Measurements from ENCODE around the gene MNAT1. TPM values are rescaled to one million over a fixed set of nuclear protein-coding genes. Genes with fewer than 3 reads are reported as not detected.

MNAT1 gene
- total RNA-seq, 1 donor = 59.9 TPM

- H3K4me3 ChIP-seq (ENCODE audit: low read depth, low read length) = no peak overlapping the region
- no peak for DNase-seq (ENCODE audit: low read depth)
- no peak for TF ChIP-seq CTCF (IDR thresholded peaks at IDR 0.05; ENCODE audit: insufficient read depth, low read length)
Measured at GRCh38 chr14:60893911-60894310, 159.3 kb downstream of the MNAT1 start.

GRCh38 chr14:60904381-60904780 is 169.8 kb downstream of the MNAT1 start:
- no peak for TF ChIP-seq CTCF (IDR thresholded peaks at IDR 0.05; ENCODE audit: insufficient read depth, low read length)
- DNase-seq (ENCODE audit: low read depth) = no peak
- H3K4me3 ChIP-seq (ENCODE audit: low read depth, low read length) = no peak overlapping the region

- peak; percentile 4 for DNase-seq (ENCODE audit: low read depth)
- TF ChIP-seq CTCF (IDR thresholded peaks at IDR 0.05; ENCODE audit: insufficient read depth, low read length) = no peak
- no peak overlapping the region for H3K4me3 ChIP-seq (ENCODE audit: low read depth, low read length)
Measured at GRCh38 chr14:60905923-60906322, 171.4 kb downstream of the MNAT1 start.

GRCh38 chr14:60915781-60916180 is 181.2 kb downstream of the MNAT1 start:
- no peak for DNase-seq (ENCODE audit: low read depth)
- TF ChIP-seq CTCF (IDR thresholded peaks at IDR 0.05; ENCODE audit: insufficient read depth, low read length) = no peak
- no peak overlapping the region for H3K4me3 ChIP-seq (ENCODE audit: low read depth, low read length)

- TF ChIP-seq CTCF (IDR thresholded peaks at IDR 0.05; ENCODE audit: insufficient read depth, low read length) = no peak
- H3K4me3 ChIP-seq (ENCODE audit: low read depth, low read length) = no peak overlapping the region
- peak; percentile 33 for DNase-seq (ENCODE audit: low read depth)
Measured at GRCh38 chr14:60922050-60922449, 187.5 kb downstream of the MNAT1 start.

GRCh38 chr14:60925286-60925685 is 190.7 kb downstream of the MNAT1 start:
- no peak for TF ChIP-seq CTCF (IDR thresholded peaks at IDR 0.05; ENCODE audit: insufficient read depth, low read length)
- H3K4me3 ChIP-seq (ENCODE audit: low read depth, low read length) = no peak overlapping the region
- peak; percentile 9 for DNase-seq (ENCODE audit: low read depth)

- no peak overlapping the region for H3K4me3 ChIP-seq (ENCODE audit: low read depth, low read length)
- DNase-seq (ENCODE audit: low read depth) = no peak
Measured at GRCh38 chr14:60926002-60926401, 191.4 kb downstream of the MNAT1 start.

More at GRCh38 chr14:60926002-60926401, 191.4 kb downstream of the MNAT1 start:
- TF ChIP-seq CTCF (IDR thresholded peaks at IDR 0.05; ENCODE audit: insufficient read depth, low read length) = no peak

Measured in fibroblast of the aortic adventitia (primary cell).